ENCODE data around the gene GPR31. TPM values are rescaled to one million over a fixed set of nuclear protein-coding genes. Genes with fewer than 3 reads are reported as not detected.

Gene GPR31
- total RNA-seq, 1 experiment from 2014 or later = not detected

DNA sequence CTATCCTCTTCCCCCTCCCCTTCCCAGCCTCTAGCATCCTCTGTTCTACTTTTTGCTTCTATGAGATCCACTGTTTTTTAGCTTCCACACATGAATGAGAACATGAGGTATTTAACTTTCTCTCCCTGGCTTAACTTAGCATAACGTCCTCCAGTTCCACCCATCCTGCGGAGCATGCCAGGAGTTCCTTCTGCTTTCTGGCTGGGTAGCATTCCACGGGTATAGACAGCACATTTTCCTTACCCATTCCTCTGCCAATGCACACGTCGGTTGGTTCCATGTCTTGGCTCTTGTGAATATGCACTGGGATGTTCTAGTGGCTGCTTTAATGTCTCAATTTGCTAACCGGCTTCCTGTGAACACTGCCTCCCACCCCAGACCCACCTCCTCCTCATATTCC lies 48.1 kb downstream of the GPR31 start:
- no peaks in the 10 kb centered on the region for H3K27me3 ChIP-seq (ENCODE audit: control insufficient read depth, insufficient read depth, low read length)
- H3K4me3 ChIP-seq (ENCODE audit: insufficient read depth, low read depth, low read length) = no peak overlapping the region
- no peak for DNase-seq
- no peaks in the 10 kb centered on the region for H3K36me3 ChIP-seq (replicated peaks; ENCODE audit: control insufficient read depth, insufficient read depth, low read length)

- DNase-seq = no peak
- Histone ChIP-seq H3K27me3 (ENCODE audit: control insufficient read depth, insufficient read depth, low read length) (no peaks in the 10 kb centered on the region), H3K4me3 (ENCODE audit: insufficient read depth, low read depth, low read length) (no peak overlapping the region), H3K36me3 (replicated peaks; ENCODE audit: control insufficient read depth, insufficient read depth, low read length) (no peaks in the 10 kb centered on the region)
These were observed 49.5 kb downstream of the GPR31 start for GRCh38 chr6:167108278-167108677.

GRCh38 chr6:167107787-167108186 lies 50.0 kb downstream of the GPR31 start:
- H3K4me3 ChIP-seq (ENCODE audit: insufficient read depth, low read depth, low read length) = no peak overlapping the region
- H3K36me3 ChIP-seq (replicated peaks; ENCODE audit: control insufficient read depth, insufficient read depth, low read length) = no peaks in the 10 kb centered on the region
- DNase-seq = no peak
- no peaks in the 10 kb centered on the region for H3K27me3 ChIP-seq (ENCODE audit: control insufficient read depth, insufficient read depth, low read length)

- no peak overlapping the region for H3K4me3 ChIP-seq (ENCODE audit: insufficient read depth, low read depth, low read length)
- H3K27me3 ChIP-seq (ENCODE audit: control insufficient read depth, insufficient read depth, low read length) = no peaks in the 10 kb centered on the region
- H3K36me3 ChIP-seq (replicated peaks; ENCODE audit: control insufficient read depth, insufficient read depth, low read length) = no peaks in the 10 kb centered on the region
- DNase-seq = no peak
These were observed 51.4 kb downstream of the GPR31 start for GRCh38 chr6:167106406-167106805.

Other genes with a start within 250 kb of the GPR31 start
- 27.8 and 41.3 TPM in 2 replicates for gene RNASET2, start 201.4 kb downstream of the GPR31 start, total RNA-seq (2014; rRNA removed; shearing (Covaris generic))
- 14.8 and 16.8 TPM in 2 replicates for gene CEP43, start 158.6 kb downstream of the GPR31 start, total RNA-seq (2014; rRNA removed; shearing (Covaris generic))
- not detected in 2 replicates for gene CCR6, start 34.9 kb downstream of the GPR31 start, total RNA-seq (2014; rRNA removed; shearing (Covaris generic))
- gene UNC93A, start 133.3 kb upstream of the GPR31 start, total RNA-seq (2014; rRNA removed; shearing (Covaris generic)) = 2.0 and 2.5 TPM in 2 replicates
- gene TTLL2, start 167.1 kb upstream of the GPR31 start, total RNA-seq (2014; rRNA removed; shearing (Covaris generic)) = 0.07 TPM in 1 of 2 replicates, not detected in the other

Data from H7 (cell line).